HepG2 (cell line): ENCODE data around the gene INF2. TPM values are rescaled to one million over a fixed set of nuclear protein-coding genes. Genes with fewer than 3 reads are reported as not detected.
A peak's percentile ranks its signal among the peaks of the same experiment; 100 is the strongest.

ENCODE experiments used
- EED ChIP-seq: sonication (generic); formaldehyde crosslinking; IDR thresholded peaks from 2 replicates; pipeline ENCODE4 v1.5.0; 2020; ENCODE audit warnings: mild to moderate bottlenecking, missing genetic modification reagents
- FOSL2 ChIP-seq: sonication (generic); formaldehyde crosslinking; IDR thresholded peaks from 2 replicates; pipeline ENCODE4 v1.4.0; 2020; ENCODE audit warnings: missing genetic modification reagents
- GABPA ChIP-seq, 2 experiments: IDR thresholded peaks; 2 replicates each; pipeline ENCODE4 v1.6.1; 2011 to 2016; ENCODE audit warnings: low read depth in 2 of 2, low read length in 1 of 2, missing biosample characterization in 1 of 2, missing genetic modification characterization in 1 of 2
- HES4 ChIP-seq: sonication (generic); formaldehyde crosslinking; IDR thresholded peaks from 2 replicates; pipeline ENCODE4 v1.9.0; 2021; ENCODE audit warnings: mild to moderate bottlenecking, missing genetic modification reagents, borderline replicate concordance
- TBP ChIP-seq: sonication (generic); formaldehyde crosslinking; IDR thresholded peaks from 2 replicates; pipeline ENCODE4 v1.5.0; 2020; ENCODE audit warnings: missing genetic modification reagents
- TOE1 ChIP-seq: sonication (generic); formaldehyde crosslinking; IDR thresholded peaks from 2 replicates; pipeline ENCODE4 v1.4.0; 2020; ENCODE audit warnings: mild to moderate bottlenecking, missing genetic modification reagents
- U2AF1 ChIP-seq: fragments of 200-400 bp; formaldehyde crosslinking; optimal IDR thresholded peaks from 2 replicates; pipeline ENCODE3; 2017; ENCODE audit warnings: mild to moderate bottlenecking, low read depth, low read length
- UBTF ChIP-seq: sonication (generic); formaldehyde crosslinking; IDR thresholded peaks from 2 replicates; pipeline ENCODE4 v1.4.0; 2020; ENCODE audit warnings: mild to moderate bottlenecking, missing genetic modification reagents
- YY1 ChIP-seq: IDR thresholded peaks from 2 replicates; pipeline ENCODE4 v1.6.1; 2011; ENCODE audit warnings: low read length, low read depth, moderate library complexity, mild to moderate bottlenecking; ENCODE audit not compliant: insufficient read depth, insufficient replicate concordance
- ZBTB7A ChIP-seq: sonication (generic); formaldehyde crosslinking; IDR thresholded peaks from 2 replicates; pipeline ENCODE4 v1.8.0; 2022; ENCODE audit warnings: mild to moderate bottlenecking, missing genetic modification reagents
- ZNF180 ChIP-seq: sonication (generic); formaldehyde crosslinking; IDR thresholded peaks from 2 replicates; pipeline ENCODE4 v1.4.0; 2020; ENCODE audit warnings: low read depth, missing genetic modification reagents, borderline replicate concordance
- ZNF296 ChIP-seq: sonication (generic); formaldehyde crosslinking; conservative IDR thresholded peaks from 2 replicates; pipeline ENCODE4 v1.5.0; 2020; ENCODE audit warnings: mild to moderate bottlenecking, missing genetic modification reagents
- ZNF704 ChIP-seq: sonication (generic); formaldehyde crosslinking; IDR thresholded peaks from 2 replicates; pipeline ENCODE4 v1.8.1; 2023; ENCODE audit warnings: mild to moderate bottlenecking, inconsistent platforms, moderate library complexity, missing genetic modification reagents, borderline replicate concordance
- polyA plus RNA-seq, 8 experiments: library from polyadenylated mRNA; depleted of rRNA in 3 of 8; stranded (reverse) in 7 of 8; unstranded in 1 of 8; fragments of >200 nt; fragmentation: Illumina TruSeq in 4 of 8; extraction: Trizol in 4 of 8; gene quantifications; 2 replicates each; pipeline versions ENCODE4 v1.2.1 to v1.2.3, GENCODE V29; 2011 to 2016; ENCODE audit warnings: low read depth in 4 of 8, missing spikeins in 1 of 8, mixed read lengths in 1 of 8; ENCODE audit not compliant: insufficient read depth in 1 of 8
- total RNA-seq, 5 experiments: library from RNA; depleted of rRNA; stranded (reverse); fragments of >200 nt; fragmentation: Illumina TruSeq; extraction: Trizol; gene quantifications; 2 replicates each; pipeline ENCODE4 v1.2.3, GENCODE V29; 2016; ENCODE audit warnings: low read depth in 1 of 5
- TF ChIP-seq, protein P1 (sequence below): sonication (generic); formaldehyde crosslinking; conservative IDR thresholded peaks from 2 replicates; pipeline ENCODE4 v1.8.1; 2023; ENCODE audit warnings: missing genetic modification reagents
- TF ChIP-seq, protein P2 (sequence below): IDR thresholded peaks from 2 replicates; pipeline ENCODE4 v1.6.1; 2016; ENCODE audit warnings: low read depth, control low read depth
- TF ChIP-seq, protein P3 (sequence below): sonication (generic); formaldehyde crosslinking; IDR thresholded peaks from 2 replicates; pipeline ENCODE4 v1.4.0; 2020; ENCODE audit warnings: mild to moderate bottlenecking, low read depth, missing genetic modification reagents
- TF ChIP-seq, protein P4 (sequence below): IDR thresholded peaks from 2 replicates; pipeline ENCODE4 v1.6.1; 2018; ENCODE audit warnings: missing genetic modification reagents, mild to moderate bottlenecking, missing compliant biosample characterization

INF2 gene
- total and polyA plus RNA-seq, 2 of the 13 experiments (the other 11 are each of a cell fraction or from before 2014, with no cell fraction given), result 16.4 to 26.4 TPM

- peak; percentile 60 for TF ChIP-seq ZBTB7A (CRISPR knock-in tag)
- TF ChIP-seq, protein P1, sequence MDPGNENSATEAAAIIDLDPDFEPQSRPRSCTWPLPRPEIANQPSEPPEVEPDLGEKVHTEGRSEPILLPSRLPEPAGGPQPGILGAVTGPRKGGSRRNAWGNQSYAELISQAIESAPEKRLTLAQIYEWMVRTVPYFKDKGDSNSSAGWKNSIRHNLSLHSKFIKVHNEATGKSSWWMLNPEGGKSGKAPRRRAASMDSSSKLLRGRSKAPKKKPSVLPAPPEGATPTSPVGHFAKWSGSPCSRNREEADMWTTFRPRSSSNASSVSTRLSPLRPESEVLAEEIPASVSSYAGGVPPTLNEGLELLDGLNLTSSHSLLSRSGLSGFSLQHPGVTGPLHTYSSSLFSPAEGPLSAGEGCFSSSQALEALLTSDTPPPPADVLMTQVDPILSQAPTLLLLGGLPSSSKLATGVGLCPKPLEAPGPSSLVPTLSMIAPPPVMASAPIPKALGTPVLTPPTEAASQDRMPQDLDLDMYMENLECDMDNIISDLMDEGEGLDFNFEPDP (CRISPR knock-in tag), result no peak
- peak; percentile 28; the same call in 1 of the 2 replicates for TF ChIP-seq HES4 (CRISPR knock-in tag)
- TF ChIP-seq ZNF296, result no peak
- TF ChIP-seq TBP (CRISPR knock-in tag), result no peak; the same call in 1 of the 2 replicates
- TF ChIP-seq EED (CRISPR knock-in tag), result 0 out of 2 replicates have a peak, but pooled peaks have one; percentile 72
- no peak for TF ChIP-seq U2AF1
- no peak for TF ChIP-seq FOSL2 (CRISPR knock-in tag)
- TF ChIP-seq TOE1, result no peak
- 0 out of 2 replicates have a peak, but pooled peaks have one; percentile 25 for TF ChIP-seq ZNF704 (CRISPR knock-in tag)
- TF ChIP-seq YY1, result no peak
- no peak; the same call in none of the 2 replicates for TF ChIP-seq UBTF (CRISPR knock-in tag)
- no peak for TF ChIP-seq ZNF180 (CRISPR knock-in tag)
- TF ChIP-seq GABPA (IDR thresholded peaks at IDR 0.05; ENCODE audit: low read depth, low read length), result no peak
- no peak for TF ChIP-seq GABPA (CRISPR knock-in tag; IDR thresholded peaks at IDR 0.05; ENCODE audit: low read depth)
- TF ChIP-seq, protein P2, sequence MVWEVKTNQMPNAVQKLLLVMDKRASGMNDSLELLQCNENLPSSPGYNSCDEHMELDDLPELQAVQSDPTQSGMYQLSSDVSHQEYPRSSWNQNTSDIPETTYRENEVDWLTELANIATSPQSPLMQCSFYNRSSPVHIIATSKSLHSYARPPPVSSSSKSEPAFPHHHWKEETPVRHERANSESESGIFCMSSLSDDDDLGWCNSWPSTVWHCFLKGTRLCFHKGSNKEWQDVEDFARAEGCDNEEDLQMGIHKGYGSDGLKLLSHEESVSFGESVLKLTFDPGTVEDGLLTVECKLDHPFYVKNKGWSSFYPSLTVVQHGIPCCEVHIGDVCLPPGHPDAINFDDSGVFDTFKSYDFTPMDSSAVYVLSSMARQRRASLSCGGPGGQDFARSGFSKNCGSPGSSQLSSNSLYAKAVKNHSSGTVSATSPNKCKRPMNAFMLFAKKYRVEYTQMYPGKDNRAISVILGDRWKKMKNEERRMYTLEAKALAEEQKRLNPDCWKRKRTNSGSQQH (CRISPR knock-in tag), result no peak
- TF ChIP-seq, protein P3, sequence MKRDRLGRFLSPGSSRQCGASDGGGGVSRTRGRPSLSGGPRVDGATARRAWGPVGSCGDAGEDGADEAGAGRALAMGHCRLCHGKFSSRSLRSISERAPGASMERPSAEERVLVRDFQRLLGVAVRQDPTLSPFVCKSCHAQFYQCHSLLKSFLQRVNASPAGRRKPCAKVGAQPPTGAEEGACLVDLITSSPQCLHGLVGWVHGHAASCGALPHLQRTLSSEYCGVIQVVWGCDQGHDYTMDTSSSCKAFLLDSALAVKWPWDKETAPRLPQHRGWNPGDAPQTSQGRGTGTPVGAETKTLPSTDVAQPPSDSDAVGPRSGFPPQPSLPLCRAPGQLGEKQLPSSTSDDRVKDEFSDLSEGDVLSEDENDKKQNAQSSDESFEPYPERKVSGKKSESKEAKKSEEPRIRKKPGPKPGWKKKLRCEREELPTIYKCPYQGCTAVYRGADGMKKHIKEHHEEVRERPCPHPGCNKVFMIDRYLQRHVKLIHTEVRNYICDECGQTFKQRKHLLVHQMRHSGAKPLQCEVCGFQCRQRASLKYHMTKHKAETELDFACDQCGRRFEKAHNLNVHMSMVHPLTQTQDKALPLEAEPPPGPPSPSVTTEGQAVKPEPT, result no peak
- TF ChIP-seq, protein P4, sequence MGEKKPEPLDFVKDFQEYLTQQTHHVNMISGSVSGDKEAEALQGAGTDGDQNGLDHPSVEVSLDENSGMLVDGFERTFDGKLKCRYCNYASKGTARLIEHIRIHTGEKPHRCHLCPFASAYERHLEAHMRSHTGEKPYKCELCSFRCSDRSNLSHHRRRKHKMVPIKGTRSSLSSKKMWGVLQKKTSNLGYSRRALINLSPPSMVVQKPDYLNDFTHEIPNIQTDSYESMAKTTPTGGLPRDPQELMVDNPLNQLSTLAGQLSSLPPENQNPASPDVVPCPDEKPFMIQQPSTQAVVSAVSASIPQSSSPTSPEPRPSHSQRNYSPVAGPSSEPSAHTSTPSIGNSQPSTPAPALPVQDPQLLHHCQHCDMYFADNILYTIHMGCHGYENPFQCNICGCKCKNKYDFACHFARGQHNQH (CRISPR knock-in tag), result peak; percentile 42; the same call in 1 of the 2 replicates
Observed at GRCh38 chr14:104689109-104689880, at the start of gene INF2 (continued).
